RCC 7860 (cell line): ENCODE data around the gene ARHGAP4.

ENCODE experiments used
- DNase-seq: peaks from one replicate; pipeline ENCODE4 v3.0.0-alpha.2; 2015; ENCODE audit warnings: low spot score
- FAIRE-seq: peaks from 2 replicates; lab custom pipeline; 2012; peaks lifted over from hg19 to GRCh38; lab: Jason Lieb, UNC

ARHGAP4 gene

GRCh38 chrX:153928846-153929245, 2.8 kb upstream of the ARHGAP4 start:
- no peak for FAIRE-seq
- no peak for DNase-seq

DNA sequence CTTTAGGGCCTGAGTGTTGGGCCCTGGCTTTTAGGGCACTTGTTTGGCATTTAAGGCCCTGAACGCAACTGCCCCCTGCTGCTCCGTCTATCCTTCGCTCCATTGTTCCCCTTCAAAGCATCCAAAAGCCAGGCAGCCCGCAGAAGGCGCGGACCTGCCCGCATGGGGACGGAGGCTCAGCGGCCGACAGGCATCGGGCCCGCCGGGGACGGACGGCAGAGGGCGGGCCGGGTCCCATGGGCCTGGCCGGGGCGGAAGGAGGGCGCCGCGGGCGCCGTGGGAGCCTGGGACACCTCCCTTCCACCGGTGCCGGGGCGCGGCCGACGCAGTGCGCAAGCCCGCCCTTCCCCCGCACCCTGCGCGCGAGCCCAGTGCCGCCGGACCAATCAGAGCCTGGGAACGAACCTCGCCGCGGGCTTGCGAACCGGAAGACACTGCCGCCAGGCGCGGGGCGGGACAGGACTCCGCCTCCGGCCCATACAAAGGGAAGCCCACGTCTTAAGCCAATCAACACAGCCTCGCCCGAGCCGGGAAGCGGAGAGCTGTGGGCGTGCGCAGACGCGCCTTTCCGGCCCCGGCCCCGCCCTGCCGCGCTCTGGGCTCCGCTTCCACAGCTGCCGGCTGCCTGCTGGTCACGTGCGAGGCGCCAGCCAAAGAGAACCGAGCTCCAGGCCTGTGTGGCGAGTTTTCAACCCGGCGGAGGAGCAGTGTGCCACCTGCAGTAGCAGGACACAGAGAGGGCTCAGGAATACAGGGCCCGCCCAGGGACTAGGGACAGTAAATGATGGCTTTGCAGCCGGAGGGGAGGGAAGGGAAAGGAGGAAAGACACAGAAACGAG, 2.1 kb upstream of the ARHGAP4 start:
- FAIRE-seq (peak; percentile 94), DNase-seq (peak; percentile 95)

- FAIRE-seq (no peak), DNase-seq (no peak)
Measured at GRCh38 chrX:153927672-153927921, 1.5 kb upstream of the ARHGAP4 start.

- peak; percentile 10 for DNase-seq
- no peak for FAIRE-seq
Measured at GRCh38 chrX:153926858-153927671, 1.0 kb upstream of the ARHGAP4 start.

DNA sequence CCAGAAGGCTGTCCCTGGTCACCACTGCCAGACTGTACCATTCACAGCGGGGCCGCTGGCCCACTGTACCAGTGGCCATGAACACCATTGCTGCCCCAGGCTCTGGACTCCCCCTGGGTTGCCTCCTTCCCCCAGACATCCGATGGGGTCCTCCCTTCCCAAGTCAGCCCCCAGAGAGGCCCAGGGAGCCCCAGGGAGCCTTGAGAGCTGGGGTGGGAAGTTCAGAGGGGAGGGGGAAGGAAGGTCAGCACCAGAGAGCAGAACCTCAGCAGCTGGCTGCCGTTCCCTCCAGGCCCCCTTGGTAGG, 441 bp upstream of the ARHGAP4 start:
- FAIRE-seq: no peak
- no peak for DNase-seq

DNA sequence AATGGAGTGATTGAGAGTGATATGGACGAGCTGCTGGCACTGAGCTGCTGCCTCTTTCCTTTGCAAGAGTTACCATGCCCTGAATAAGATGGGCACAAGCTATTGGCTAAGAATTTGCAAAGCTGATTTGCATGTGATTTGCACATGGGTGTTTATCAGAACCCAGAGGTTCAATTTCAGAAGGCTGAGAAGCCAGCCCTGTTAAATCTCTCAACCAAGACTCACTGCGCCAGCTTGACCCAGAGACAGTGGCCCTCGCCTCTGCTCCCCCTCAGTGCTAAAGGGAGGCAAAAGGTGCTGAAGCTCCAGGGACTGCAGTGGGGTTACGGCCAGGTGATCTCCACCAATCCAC, 701 bp downstream of the ARHGAP4 start:
- DNase-seq: no peak
- FAIRE-seq: no peak

- DNase-seq: no peak
- FAIRE-seq: no peak
Measured at GRCh38 chrX:153924149-153924861, 1.8 kb downstream of the ARHGAP4 start.

DNA sequence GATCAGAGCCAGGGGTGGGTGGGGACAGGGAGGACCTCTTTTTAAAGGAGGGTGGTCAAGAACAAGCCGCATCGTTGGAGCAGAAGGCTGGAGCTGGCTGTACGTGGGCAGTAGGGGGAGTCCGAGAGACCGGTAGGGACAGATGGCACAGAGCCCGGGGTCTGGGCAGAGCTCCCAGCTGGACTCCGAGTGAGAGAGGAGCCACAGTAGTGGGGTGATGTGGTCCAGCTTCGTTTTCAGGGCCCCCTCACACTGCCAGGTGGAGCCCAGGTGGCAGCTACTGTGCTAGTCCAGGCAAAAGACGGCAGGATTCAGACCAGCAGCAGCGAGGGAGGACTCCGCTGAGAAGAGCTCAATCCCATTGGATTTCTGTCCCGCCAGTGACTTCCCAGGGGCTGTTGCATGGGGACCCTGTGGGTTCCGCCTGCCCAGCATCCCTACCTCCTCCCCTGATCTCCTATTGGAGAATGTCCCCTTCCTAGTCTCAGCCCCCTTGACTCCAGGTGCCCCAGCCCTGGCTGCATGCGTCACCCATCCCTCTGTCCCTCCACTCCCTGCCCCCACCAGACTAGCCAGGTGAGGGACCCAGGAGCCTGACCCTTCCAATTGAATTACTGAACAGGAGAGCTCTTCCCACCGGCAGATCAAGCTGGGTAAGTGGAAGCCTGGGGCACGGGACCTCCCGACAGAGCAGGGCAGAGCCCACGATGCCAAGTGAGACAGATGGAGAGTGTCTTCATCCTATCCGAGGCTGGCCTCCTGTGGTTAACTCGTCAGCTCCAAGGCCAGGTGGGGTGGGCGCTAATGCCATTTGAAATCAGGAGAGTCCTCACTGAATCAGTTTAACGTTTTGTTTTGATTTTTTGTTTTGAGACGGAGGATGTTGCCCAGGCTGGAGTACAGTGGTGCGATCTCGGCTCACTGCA, 2.9 kb downstream of the ARHGAP4 start:
- no peak for FAIRE-seq
- peak; percentile 22 for DNase-seq

DNA sequence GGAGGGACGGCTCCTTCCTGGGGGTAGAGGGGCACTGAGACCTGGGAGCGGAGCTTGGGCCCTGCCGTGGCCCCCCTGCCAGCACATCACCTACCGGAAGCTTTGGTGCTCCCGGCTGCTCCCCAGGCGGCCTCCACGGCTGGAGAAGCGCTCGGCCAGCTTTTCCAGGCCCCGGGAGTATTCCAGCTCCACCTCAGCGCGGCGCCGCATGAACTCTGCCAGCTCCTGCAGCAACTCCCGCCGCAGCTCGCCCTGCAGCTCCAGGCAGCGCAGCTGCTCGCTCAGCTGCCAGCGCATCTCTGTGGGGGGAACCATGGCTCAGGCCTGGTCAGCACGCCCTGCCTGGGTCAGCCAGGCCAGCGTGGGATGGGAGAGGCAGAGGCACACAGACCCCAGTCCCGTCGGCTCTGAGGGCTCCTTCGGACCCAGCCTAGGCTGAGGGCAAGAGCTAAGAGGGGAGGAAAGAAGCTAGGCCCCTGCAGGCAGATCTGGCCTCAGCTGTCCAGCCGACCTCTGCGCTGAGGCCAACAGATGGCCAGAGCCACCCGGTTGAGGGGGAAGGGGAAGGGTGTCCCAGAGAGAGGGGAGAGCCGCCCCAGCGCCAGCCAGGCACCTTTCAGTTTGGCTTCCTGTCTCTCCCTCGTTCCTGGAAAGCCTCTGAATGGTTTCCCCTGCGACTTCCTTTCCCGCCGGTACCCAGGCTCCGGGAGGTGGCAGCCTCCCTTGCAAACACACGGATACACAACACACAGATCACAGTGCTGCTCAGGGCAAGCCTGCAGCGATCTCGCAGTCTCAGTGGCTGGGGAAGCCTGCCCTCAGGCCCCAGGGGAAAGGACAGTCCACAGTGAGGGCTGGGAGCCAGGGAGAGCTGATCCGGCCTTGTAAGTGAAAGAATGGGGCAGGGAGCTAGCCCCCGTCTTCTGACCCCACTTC, 4.3 kb downstream of the ARHGAP4 start:
- FAIRE-seq (no peak), DNase-seq (no peak)

DNA sequence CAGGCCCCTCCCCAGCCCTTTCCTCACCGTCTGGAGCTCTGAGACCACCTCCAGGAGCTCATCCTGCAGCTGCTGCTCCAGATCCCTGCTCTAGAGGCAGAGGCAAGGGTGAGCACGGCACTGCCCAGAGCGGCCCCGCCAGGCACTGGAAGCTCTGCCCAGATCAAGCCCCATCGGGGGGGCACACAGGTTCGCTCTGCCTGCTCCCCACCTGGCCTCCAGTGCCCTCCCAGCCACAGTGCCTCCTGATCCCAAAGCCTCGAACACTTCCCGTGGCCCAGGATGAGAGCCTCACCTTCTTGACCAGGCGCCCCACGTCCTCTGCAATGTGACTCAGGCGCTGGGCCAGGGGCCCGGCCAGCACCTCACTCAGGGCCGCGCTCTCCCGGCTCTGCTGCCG, 5.0 kb downstream of the ARHGAP4 start:
- FAIRE-seq: no peak
- DNase-seq: no peak

DNA sequence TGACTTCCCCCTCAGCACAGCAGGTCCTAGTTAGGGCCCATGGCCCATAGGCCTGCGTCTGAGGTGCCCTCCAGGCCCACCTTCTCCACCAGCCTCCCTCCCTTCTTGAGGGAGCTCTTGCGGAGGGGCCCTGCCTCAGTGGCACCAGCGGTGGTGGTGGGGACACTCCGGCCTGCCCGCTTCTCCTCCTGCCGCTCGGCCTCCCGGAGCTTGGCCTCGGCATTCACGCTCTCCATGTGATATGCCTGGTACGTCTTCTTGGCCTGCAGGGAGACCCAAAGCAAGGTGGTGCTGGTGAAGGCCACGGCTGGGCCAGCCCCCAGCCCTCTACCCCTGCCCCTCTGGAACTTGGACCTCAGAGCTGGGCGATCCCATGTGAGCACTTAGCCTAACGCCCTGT, 5.5 kb downstream of the ARHGAP4 start:
- no peak for DNase-seq
- FAIRE-seq: no peak

DNA sequence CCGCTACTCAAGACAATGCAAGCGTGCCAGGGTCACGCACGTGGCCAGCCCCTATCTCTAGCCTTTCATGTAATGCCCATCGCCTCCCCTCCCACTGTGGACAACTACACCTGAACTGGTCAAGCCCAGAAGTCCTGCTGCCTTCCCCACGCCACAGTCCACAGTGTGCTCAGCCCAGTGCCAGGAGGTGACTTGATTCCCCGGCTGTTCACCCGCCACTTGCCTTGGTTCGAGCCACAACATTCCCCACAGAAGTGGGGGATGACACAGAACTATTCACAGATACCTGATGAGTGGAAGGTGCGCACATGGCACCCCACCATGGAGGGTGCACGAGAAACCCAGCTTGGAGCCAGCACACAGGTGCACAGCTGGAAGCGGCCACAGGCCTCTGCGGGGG, 6.8 kb downstream of the ARHGAP4 start:
- no peak for FAIRE-seq
- DNase-seq: no peak

- FAIRE-seq: no peak
- DNase-seq: no peak
Measured at GRCh38 chrX:153917869-153918268, 8.2 kb downstream of the ARHGAP4 start.

- FAIRE-seq (no peak), DNase-seq (no peak)
Measured at GRCh38 chrX:153913701-153914100, 12.4 kb downstream of the ARHGAP4 start.

DNA sequence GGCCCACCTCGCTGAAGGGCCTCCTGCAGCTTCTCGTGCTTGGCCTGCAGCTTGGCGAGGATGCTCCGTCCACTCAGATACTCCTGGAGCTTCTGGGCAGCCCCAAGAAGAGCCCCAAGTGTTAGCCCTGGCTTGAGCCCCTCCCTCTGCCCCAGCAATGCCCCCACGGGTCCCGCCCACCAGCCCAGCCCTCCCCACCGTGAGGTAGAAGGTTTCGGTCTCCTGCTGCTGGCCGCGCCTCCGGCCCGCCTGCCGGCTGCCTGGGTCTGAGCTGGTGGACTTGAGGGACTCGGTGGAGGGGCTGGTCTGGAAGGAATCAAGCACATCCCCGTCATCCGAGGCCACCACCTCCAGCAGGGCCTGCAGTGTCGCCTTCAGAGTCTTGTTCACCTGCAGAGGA, 12.9 kb downstream of the ARHGAP4 start:
- DNase-seq (no peak), FAIRE-seq (no peak)

DNA sequence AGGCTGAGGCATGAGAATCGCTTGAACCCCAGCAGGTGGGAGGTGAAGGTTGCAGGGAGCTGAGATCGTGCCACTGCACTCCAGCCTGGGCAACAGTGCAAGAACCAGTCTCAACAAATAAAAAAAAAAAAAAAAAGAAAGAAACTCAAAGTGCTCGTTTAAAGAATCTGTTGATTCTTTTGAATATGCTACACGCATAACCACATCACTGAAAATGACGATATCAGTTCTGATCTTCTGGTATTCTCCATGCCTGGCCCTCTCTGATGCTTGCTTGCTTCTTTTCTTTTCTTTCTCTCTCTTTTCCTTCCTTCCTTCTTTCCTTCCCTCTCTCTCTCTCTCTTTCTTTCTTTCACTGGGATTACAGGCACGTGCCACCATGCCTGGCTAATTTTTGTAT, 14.3 kb downstream of the ARHGAP4 start:
- no peak for FAIRE-seq

DNA sequence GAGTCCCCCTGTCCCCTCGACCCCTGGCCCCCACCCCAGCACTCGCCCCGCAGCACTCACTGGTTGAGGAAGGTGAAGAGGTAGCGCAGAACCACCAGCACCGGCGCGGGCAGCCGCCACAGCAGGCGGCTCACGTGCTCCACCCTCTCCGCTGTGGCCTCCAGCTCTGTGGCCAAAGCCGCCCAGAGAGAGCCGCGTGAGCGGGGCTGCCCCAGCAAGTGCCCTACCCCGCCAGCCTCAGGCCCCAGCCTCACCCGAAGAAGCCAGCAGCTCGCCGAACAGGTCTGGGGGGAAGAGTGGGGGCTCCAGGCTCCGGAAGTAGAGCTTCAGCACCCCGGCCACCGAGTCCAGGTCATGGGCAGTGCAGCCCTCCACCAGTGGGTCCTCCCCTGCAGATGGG, 15.6 kb downstream of the ARHGAP4 start:
- FAIRE-seq (no peak), DNase-seq (no peak)

More for the DNA sequence above, 14.3 kb downstream of the ARHGAP4 start:
- DNase-seq: no peak

DNA sequence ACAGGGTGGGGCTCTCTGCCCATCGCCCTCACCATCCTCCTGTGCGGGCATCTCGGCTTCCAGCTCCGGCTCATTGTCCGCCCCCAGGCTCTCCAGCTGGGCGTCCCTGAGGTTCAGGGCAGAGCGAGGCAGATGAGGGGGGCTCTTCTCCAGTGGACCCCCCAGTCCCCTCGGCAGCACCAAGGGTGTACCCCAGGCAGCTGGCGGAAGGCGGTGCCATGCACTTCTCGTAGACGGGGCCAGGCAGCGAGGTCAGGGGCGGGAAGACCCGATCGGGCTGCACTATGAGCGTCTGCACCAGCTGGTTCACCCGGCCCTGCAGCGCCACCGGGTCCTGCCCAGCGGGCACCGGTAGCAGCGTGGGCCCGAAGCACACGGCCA, 16.1 kb downstream of the ARHGAP4 start:
- FAIRE-seq: no peak
- no peak for DNase-seq

GRCh38 chrX:153909024-153909979, 16.8 kb downstream of the ARHGAP4 start:
- FAIRE-seq: no peak
- DNase-seq: no peak
